K562 (cell line): ENCODE data around the gene ZNF780B. TPM values are rescaled to one million over a fixed set of nuclear protein-coding genes. Genes with fewer than 3 reads are reported as not detected.

ENCODE experiments used
- ATAC-seq: fragments of 200-7000 bp; cut with Tn5 transposase; 3 replicates; pipeline ENCODE4 v1.9.1; 2020; ENCODE audit warnings: moderate library complexity
- BruUV-seq: library from RNA; stranded (reverse); fragments of 400-500 nt; replicated peaks from 2 replicates; lab custom pipeline; 2021; lab: Mats Ljungman, UMichigan
- CTCF ChIA-PET: fragments of 300-600 bp; formaldehyde crosslinking; extraction: SDS; loops from one replicate; lab custom pipeline; 2021; ENCODE audit warnings: low intra/inter-chr PET ratio; lab: Yijun Ruan, JAX
- POLR2A ChIA-PET: fragments of 300-600, 350-650 bp; sonication (Branson Sonifier 250); formaldehyde crosslinking; extraction: SDS; loops from one replicate; lab custom pipeline; 2021; ENCODE audit warnings: antibody characterized with exemption, inconsistent platforms; lab: Yijun Ruan, JAX
- DNase-seq, 4 experiments: peaks; one replicate each; pipeline versions ENCODE4 v3.0.0 to v3.0.0-alpha.2; 2011 to 2018; ENCODE audit warnings: low spot score in 3 of 4, mixed read lengths in 3 of 4; ENCODE audit errors: extremely low read depth in 1 of 4
- FAIRE-seq: peaks from 2 replicates; lab custom pipeline; 2011; peaks lifted over from hg19 to GRCh38; lab: Jason Lieb, UNC
- H2AFZ ChIP-seq: 2 replicates; pipeline ENCODE4 v1.6.0; 2011; ENCODE audit warnings: low read depth, low read length, control low read depth, inconsistent platforms
- H3K27ac ChIP-seq: fragments of 200-600 bp; 3 replicates; pipeline ENCODE4 v1.8.0; 2011; ENCODE audit warnings: low read depth, mild to moderate bottlenecking, control low read depth, inconsistent platforms, low read length, moderate library complexity, mixed read lengths; ENCODE audit errors: extremely low read depth
- H3K27me3 ChIP-seq, 2 experiments: fragments of 300-600 bp in 1 of 2; 2 replicates in 1 of 2; 3 replicates in 1 of 2; pipeline versions ENCODE4 v1.6.0 to v1.8.0; 2011; ENCODE audit warnings: inconsistent platforms in 2 of 2, low read length in 2 of 2, mild to moderate bottlenecking in 1 of 2, mixed read lengths in 1 of 2, moderate library complexity in 1 of 2; ENCODE audit not compliant: control insufficient read depth in 2 of 2, insufficient read depth in 2 of 2
- H3K36me3 ChIP-seq: fragments of 300-600 bp; 3 replicates; pipeline ENCODE4 v1.8.0; 2011; ENCODE audit warnings: mild to moderate bottlenecking, low read length, inconsistent platforms; ENCODE audit not compliant: control insufficient read depth, insufficient read depth
- H3K4me1 ChIP-seq, 2 experiments: fragments of 200-600 bp in 1 of 2; replicated peaks in 1 of 2; 2 replicates in 1 of 2; 3 replicates in 1 of 2; pipeline versions ENCODE4 v1.5.1 to v1.8.0; 2011; ENCODE audit warnings: inconsistent platforms in 2 of 2, low read length in 2 of 2, mild to moderate bottlenecking in 1 of 2, mixed read lengths in 1 of 2, moderate library complexity in 1 of 2; ENCODE audit not compliant: control insufficient read depth in 2 of 2, insufficient read depth in 2 of 2
- H3K4me2 ChIP-seq: 2 replicates; pipeline ENCODE4 v1.6.1; 2011; ENCODE audit warnings: low read length, control low read depth, inconsistent platforms, mixed read lengths; ENCODE audit not compliant: insufficient read depth
- H3K4me3 ChIP-seq: fragments of 200-600 bp; sonication (generic), shearing (Covaris generic); 2 replicates; pipeline ENCODE4 v1.5.1; 2016; ENCODE audit warnings: control low read depth, inconsistent platforms
- H3K79me2 ChIP-seq: fragments of 200-600 bp; 3 replicates; pipeline ENCODE4 v1.8.0; 2011; ENCODE audit warnings: low read length, inconsistent platforms; ENCODE audit not compliant: control insufficient read depth, insufficient read depth
- H3K9ac ChIP-seq, 2 experiments: 2 replicates each; pipeline versions ENCODE4 v1.6.0 to v1.6.1; 2011; ENCODE audit warnings: low read depth in 2 of 2, low read length in 2 of 2, control low read depth in 1 of 2, inconsistent platforms in 1 of 2, mild to moderate bottlenecking in 1 of 2, mixed read lengths in 1 of 2; ENCODE audit not compliant: insufficient read depth in 1 of 2
- H3K9me1 ChIP-seq: one replicate; pipeline ENCODE4 v1.6.0; 2011; ENCODE audit warnings: inconsistent platforms, mild to moderate bottlenecking, low read length, moderate library complexity; ENCODE audit not compliant: control insufficient read depth, insufficient read depth
- H3K9me3 ChIP-seq: replicated peaks from 2 replicates; pipeline ENCODE4 v1.5.1; 2011; ENCODE audit warnings: low read depth, low read length, inconsistent platforms; ENCODE audit not compliant: control insufficient read depth, insufficient read depth
- H4K20me1 ChIP-seq: replicated peaks from 2 replicates; pipeline ENCODE4 v1.6.1; 2011; ENCODE audit warnings: low read length, inconsistent platforms, mixed read lengths; ENCODE audit not compliant: control insufficient read depth, insufficient read depth
- CEBPG ChIP-seq, 3 experiments: fragments of 200-800 bp in 1 of 3; sonication (Bioruptor generic) in 1 of 3; sonication (generic) in 1 of 3; formaldehyde crosslinking in 1 of 3; IDR thresholded peaks in 2 of 3; conservative IDR thresholded peaks in 1 of 3; 2 replicates each; pipeline versions ENCODE4 v1.6.1 to v1.8.0; 2016 to 2022; ENCODE audit warnings: missing compliant biosample characterization in 2 of 3, missing genetic modification characterization in 2 of 3, mild to moderate bottlenecking in 1 of 3, missing genetic modification reagents in 1 of 3
- MIER1 ChIP-seq: fragments of 450-650 bp; IDR thresholded peaks from 2 replicates; pipeline ENCODE4 v1.6.1; 2016; ENCODE audit warnings: antibody characterized with exemption, mild to moderate bottlenecking, low read depth
- TEAD1 ChIP-seq, 2 experiments: fragments of 450-650 bp in 1 of 2; sonication (generic) in 1 of 2; formaldehyde crosslinking; IDR thresholded peaks; 2 replicates each; pipeline versions ENCODE4 v1.4.0 to v1.8.0; 2020 to 2022; ENCODE audit warnings: mild to moderate bottlenecking in 2 of 2, missing genetic modification reagents in 1 of 2
- TRIM24 ChIP-seq, 2 experiments: fragments of 450-650 bp; IDR thresholded peaks; 2 replicates each; pipeline ENCODE4 v1.6.1; 2016
- ZNF75A ChIP-seq: fragments of 450-650 bp; formaldehyde crosslinking; IDR thresholded peaks from 2 replicates; pipeline ENCODE4 v1.4.0; 2020; ENCODE audit warnings: mild to moderate bottlenecking
- WGBS: fragments of 100-300 bp; shearing (Covaris generic); methylation state at CpG from one replicate; pipeline ENCODE4 v1.1.6; 2016; ENCODE audit warnings: low coverage, mixed read lengths; ENCODE audit not compliant: insufficient coverage; ENCODE audit errors: missing lambda C conversion rate; 5-methylcytosine and 5-hydroxymethylcytosine counted together
- in situ Hi-C: fragments of 300-500 bp; cut with MboI; formaldehyde crosslinking; loops from 4 replicates; pipeline ENCODE4 v1.15.0; 2018; ENCODE audit warnings: inconsistent platforms, mixed read lengths
- intact Hi-C: fragments of 100-400 bp; cut with micrococcal nuclease; formaldehyde crosslinking; loops from 2 replicates; pipeline ENCODE4 v1.14.2; 2022
- polyA plus RNA-seq, 8 experiments: library from polyadenylated mRNA; depleted of rRNA in 4 of 8; stranded (reverse) in 5 of 8; unstranded in 3 of 8; fragments of >200 nt; fragmentation: Nextera tagmentation in 2 of 8; fragmentation: Illumina TruSeq in 1 of 8; extraction: Ambion mirVana in 2 of 8; extraction: Trizol in 1 of 8; gene quantifications; 2 replicates each; pipeline versions ENCODE4 v1.2.1 to v1.2.3, GENCODE V29; 2011 to 2014; ENCODE audit warnings: inconsistent platforms in 1 of 8, missing spikeins in 1 of 8
- total RNA-seq, 7 experiments: library from RNA; depleted of rRNA in 6 of 7; stranded (reverse); fragments of >200 nt in 6 of 7; fragmentation: Illumina TruSeq in 2 of 7; extraction: Trizol in 2 of 7; gene quantifications; 2 replicates each; pipeline versions ENCODE4 v1.2.1 to v1.2.3, GENCODE V29; 2011 to 2021; ENCODE audit warnings: low replicate concordance in 1 of 7

Gene ZNF780B
- total and polyA plus RNA-seq, 9 of the 15 experiments (the other 6 are each of a cell fraction or from before 2014, with no cell fraction given), result 3.9 to 18.4 (median 8.8) TPM

DNA sequence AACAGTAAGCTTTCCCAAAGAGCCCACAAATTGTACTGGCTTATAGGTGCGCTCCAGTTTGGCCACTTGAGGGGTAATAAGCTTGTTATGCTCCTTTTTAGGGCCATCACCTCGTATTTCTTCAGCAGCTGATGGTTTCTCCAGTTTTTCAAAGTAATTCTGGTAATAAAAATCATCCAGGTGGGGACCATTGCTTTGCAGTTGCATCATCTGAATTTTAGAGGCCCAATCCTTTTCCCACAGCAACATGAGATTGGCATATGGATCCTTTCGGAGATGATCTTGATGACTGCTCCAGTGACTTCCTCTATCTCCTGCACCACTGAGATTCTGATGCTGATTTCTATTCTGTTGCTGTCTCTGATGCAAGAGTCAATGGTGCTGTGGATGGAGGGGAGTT, 32.1 kb downstream of the ZNF780B start:
- no peak overlapping the region for H3K4me3 ChIP-seq
- H3K9ac ChIP-seq, result no peak overlapping the region
- no peak overlapping the region for H2AFZ ChIP-seq
- H3K79me2 ChIP-seq, result no peaks in the 10 kb centered on the region
- ATAC-seq (no peak), FAIRE-seq (no peak), DNase-seq (no peak)
- H3K4me1 ChIP-seq, result no peaks in the 10 kb centered on the region
- in situ Hi-C loops (no loop called here), intact Hi-C loops (no loop called here)
- H3K36me3 ChIP-seq, result no peaks in the 10 kb centered on the region
- no peaks in the 10 kb centered on the region for H4K20me1 ChIP-seq
- H3K27ac ChIP-seq, result no peak overlapping the region
- 5% methylated on average over 3 of the region's 3 CpGs for WGBS
- TF ChIP-seq ZNF75A (CRISPR knock-in tag) (peak; percentile 84; the same call in 1 of the 2 replicates), CEBPG (CRISPR knock-in tag; IDR thresholded peaks at IDR 0.05) (peak; percentile 55; the same call in 1 of the 2 replicates), CEBPG (tag; conservative IDR thresholded peaks at IDR 0.05 in 1 of 2, IDR thresholded peaks at IDR 0.05 in 1 of 2) (peak in 1 of 2 experiments; percentile 78; a peak in 1 of 4 replicates), MIER1 (no peak), TRIM24 (IDR thresholded peaks at IDR 0.05) (peak; percentile 57 to 76; a peak in 3 of 4 replicates)
- no peaks in the 10 kb centered on the region for H3K9me1 ChIP-seq
- H3K27me3 ChIP-seq, result no peaks in the 10 kb centered on the region
- ChIA-PET POLR2A (no interaction called here), CTCF (no interaction called here)
- BruUV-seq, result no TSS peak
- no peak overlapping the region for H3K4me2 ChIP-seq
- peaks cover 9% of the 10 kb centered on the region for H3K9me3 ChIP-seq

DNA sequence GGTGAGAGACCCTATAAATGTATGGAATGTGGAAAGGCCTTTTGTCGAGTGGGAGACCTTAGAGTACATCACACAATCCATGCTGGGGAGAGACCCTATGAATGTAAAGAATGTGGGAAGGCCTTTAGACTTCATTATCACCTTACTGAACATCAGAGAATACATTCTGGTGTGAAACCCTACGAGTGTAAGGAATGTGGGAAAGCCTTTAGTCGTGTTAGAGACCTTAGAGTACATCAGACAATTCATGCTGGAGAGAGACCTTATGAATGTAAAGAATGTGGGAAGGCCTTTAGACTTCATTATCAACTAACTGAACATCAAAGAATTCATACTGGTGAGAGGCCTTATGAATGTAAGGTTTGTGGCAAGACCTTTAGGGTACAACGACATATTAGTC, 42.0 kb downstream of the ZNF780B start:
- DNase-seq (no peak), ATAC-seq (no peak), FAIRE-seq (no peak)
- POLR2A ChIA-PET, result no interaction called here
- in situ Hi-C loops, result no loop called here
- H2AFZ ChIP-seq, result no peak overlapping the region
- 50% methylated on average over 4 of the region's 4 CpGs for WGBS
- H3K27me3 ChIP-seq, result no peaks in the 10 kb centered on the region
- H3K79me2 ChIP-seq, result no peaks in the 10 kb centered on the region
- intact Hi-C loops, result no loop called here
- H3K36me3 ChIP-seq, result peaks cover 12% of the 10 kb centered on the region
- no peaks in the 10 kb centered on the region for H4K20me1 ChIP-seq
- CTCF ChIA-PET, result no interaction called here
- H3K4me2 ChIP-seq, result no peak overlapping the region
- no peaks in the 10 kb centered on the region for H3K9me1 ChIP-seq
- no peak overlapping the region for H3K27ac ChIP-seq
- BruUV-seq, result no TSS peak
- TF ChIP-seq TEAD1 (CRISPR knock-in tag; IDR thresholded peaks at IDR 0.05), result no peak
- TF ChIP-seq ZNF75A (CRISPR knock-in tag), result 0 out of 2 replicates have a peak, but pooled peaks have one; percentile 63
- no peaks in the 10 kb centered on the region for H3K4me1 ChIP-seq
- H3K4me3 ChIP-seq, result no peak overlapping the region
- H3K9me3 ChIP-seq, result peaks cover 26% of the 10 kb centered on the region
- H3K9ac ChIP-seq, result no peak overlapping the region
